Keratinocyte (primary cell): ENCODE results near the gene CCDC9B. TPM values are rescaled to one million over a fixed set of nuclear protein-coding genes. Genes with fewer than 3 reads are reported as not detected.
A peak's percentile ranks its signal among the peaks of the same experiment; 100 is the strongest.

Source experiments
- DNase-seq: peaks from one replicate; pipeline ENCODE4 v3.0.0-alpha.2; 2011; ENCODE audit warnings: low read depth, missing footprints, low spot score
- FAIRE-seq: peaks from 2 replicates; lab custom pipeline; 2011; peaks lifted over from hg19 to GRCh38; lab: Jason Lieb, UNC
- H2AFZ ChIP-seq: 2 replicates; pipeline ENCODE4 v1.6.0; 2012; ENCODE audit warnings: low read length, control low read depth, inconsistent platforms; ENCODE audit not compliant: control insufficient read depth
- H3K27ac ChIP-seq: 2 replicates; pipeline ENCODE4 v1.5.1; 2011; ENCODE audit warnings: low read length; ENCODE audit not compliant: control insufficient read depth, insufficient read depth
- H3K27me3 ChIP-seq: 3 replicates; pipeline ENCODE4 v1.6.0; 2011; ENCODE audit warnings: low read length; ENCODE audit not compliant: control insufficient read depth, insufficient read depth; ENCODE audit errors: extremely low read depth
- H3K36me3 ChIP-seq, 2 experiments: 2 replicates in 1 of 2; 3 replicates in 1 of 2; pipeline ENCODE4 v1.5.1; 2011; ENCODE audit warnings: low read length in 2 of 2, mild to moderate bottlenecking in 1 of 2; ENCODE audit not compliant: control insufficient read depth in 2 of 2, insufficient read depth in 2 of 2; ENCODE audit errors: extremely low read depth in 1 of 2
- H3K4me1 ChIP-seq: 3 replicates; pipeline ENCODE4 v1.5.1; 2011; ENCODE audit warnings: low read length; ENCODE audit not compliant: control insufficient read depth, insufficient read depth; ENCODE audit errors: extremely low read depth
- H3K4me2 ChIP-seq: 3 replicates; pipeline ENCODE4 v1.6.0; 2011; ENCODE audit warnings: low read depth, low read length; ENCODE audit not compliant: control insufficient read depth, insufficient read depth; ENCODE audit errors: extremely low read depth
- H3K4me3 ChIP-seq, 3 experiments: fragments of 200-600 bp in 1 of 3; sonication (generic) in 1 of 3; 2 replicates in 2 of 3; 3 replicates in 1 of 3; pipeline ENCODE4 v1.5.1; 2011 to 2016; ENCODE audit warnings: low read length in 3 of 3, mild to moderate bottlenecking in 3 of 3, control low read depth in 2 of 3, inconsistent platforms in 1 of 3, low read depth in 1 of 3, mixed read lengths in 1 of 3, mixed run types in 1 of 3, moderate library complexity in 1 of 3; ENCODE audit not compliant: control insufficient read depth in 2 of 3, insufficient read depth in 2 of 3; ENCODE audit errors: extremely low read depth in 1 of 3
- H3K79me2 ChIP-seq: 2 replicates; pipeline ENCODE4 v1.6.0; 2012; ENCODE audit warnings: low read length; ENCODE audit not compliant: control insufficient read depth, insufficient read depth
- H3K9ac ChIP-seq: 3 replicates; pipeline ENCODE4 v1.6.0; 2011; ENCODE audit warnings: low read length; ENCODE audit not compliant: control insufficient read depth, insufficient read depth; ENCODE audit errors: extremely low read depth
- H3K9me1 ChIP-seq: 3 replicates; pipeline ENCODE4 v1.6.0; 2011; ENCODE audit warnings: low read length; ENCODE audit not compliant: control insufficient read depth, insufficient read depth; ENCODE audit errors: extremely low read depth
- H3K9me3 ChIP-seq: 2 replicates; pipeline ENCODE4 v1.5.1; 2012; ENCODE audit warnings: low read depth, low read length; ENCODE audit not compliant: control insufficient read depth
- H4K20me1 ChIP-seq: 3 replicates; pipeline ENCODE4 v1.6.0; 2011; ENCODE audit warnings: low read length; ENCODE audit not compliant: control insufficient read depth, insufficient read depth; ENCODE audit errors: extremely low read depth
- EZH2 ChIP-seq: IDR thresholded peaks from one replicate; pipeline ENCODE4 v1.6.1; 2012; ENCODE audit warnings: inconsistent platforms, mild to moderate bottlenecking, low read length, moderate library complexity
- dilution Hi-C: fragments of 300-500 bp; cut with MboI; formaldehyde crosslinking; loops from one replicate; pipeline ENCODE4 v1.7.0; 2020; ENCODE audit warnings: low sequenced_read_pairs; ENCODE audit not compliant: extremely low pct_ligation_motif_present
- polyA plus RNA-seq, 5 experiments: library from polyadenylated mRNA; depleted of rRNA in 3 of 5; stranded (reverse) in 3 of 5; stranded (forward) in 1 of 5; unstranded in 1 of 5; fragments of >200 nt; gene quantifications; 1 replicate in 1 of 5; 2 replicates in 3 of 5; 3 replicates in 1 of 5; pipeline versions ENCODE4 v1.2.1 to v1.2.3, GENCODE V29; 2011 to 2012; ENCODE audit warnings: missing spikeins in 2 of 5, low read depth in 1 of 5, low replicate concordance in 1 of 5
- TF ChIP-seq, protein P1 (sequence below), 3 experiments: IDR thresholded peaks in 1 of 3; conservative IDR thresholded peaks in 1 of 3; optimal IDR thresholded peaks in 1 of 3; 2 replicates in 2 of 3; 3 replicates in 1 of 3; pipeline versions ENCODE3 to v1.5.1; 2011; ENCODE audit warnings: low read length in 3 of 3, mild to moderate bottlenecking in 3 of 3, moderate library complexity in 2 of 3, control low read depth in 1 of 3, inconsistent platforms in 1 of 3; ENCODE audit not compliant: insufficient read depth in 2 of 3; ENCODE audit errors: extremely low read depth in 1 of 3

The CCDC9B gene
- polyA plus RNA-seq, 1 donor (not counting 4 experiments of a cell fraction or from before 2014, with no cell fraction given), result 9.6 TPM

DNA sequence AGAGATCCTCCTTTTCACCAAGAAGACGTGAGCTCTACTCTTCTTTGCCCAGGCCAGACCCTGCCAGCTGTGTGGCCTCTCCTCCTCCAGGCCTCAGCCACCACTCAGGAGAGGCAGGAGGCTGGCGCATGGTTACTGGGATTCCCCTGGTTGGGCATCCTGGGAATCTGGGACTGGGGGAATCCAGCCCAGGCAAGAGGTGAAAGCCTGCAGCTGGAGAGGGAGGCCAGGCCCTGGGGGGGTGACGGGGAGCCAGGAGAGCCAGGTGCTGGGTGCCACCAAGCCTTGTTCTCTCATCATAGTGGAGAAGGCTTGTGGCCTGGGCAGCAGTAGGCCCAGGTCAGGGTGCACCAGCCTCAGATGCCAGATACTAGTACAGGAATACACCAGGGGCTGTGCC, 6.2 kb downstream of the CCDC9B start:
- peak overlapping the region; percentile 11 for H3K27ac ChIP-seq

DNA sequence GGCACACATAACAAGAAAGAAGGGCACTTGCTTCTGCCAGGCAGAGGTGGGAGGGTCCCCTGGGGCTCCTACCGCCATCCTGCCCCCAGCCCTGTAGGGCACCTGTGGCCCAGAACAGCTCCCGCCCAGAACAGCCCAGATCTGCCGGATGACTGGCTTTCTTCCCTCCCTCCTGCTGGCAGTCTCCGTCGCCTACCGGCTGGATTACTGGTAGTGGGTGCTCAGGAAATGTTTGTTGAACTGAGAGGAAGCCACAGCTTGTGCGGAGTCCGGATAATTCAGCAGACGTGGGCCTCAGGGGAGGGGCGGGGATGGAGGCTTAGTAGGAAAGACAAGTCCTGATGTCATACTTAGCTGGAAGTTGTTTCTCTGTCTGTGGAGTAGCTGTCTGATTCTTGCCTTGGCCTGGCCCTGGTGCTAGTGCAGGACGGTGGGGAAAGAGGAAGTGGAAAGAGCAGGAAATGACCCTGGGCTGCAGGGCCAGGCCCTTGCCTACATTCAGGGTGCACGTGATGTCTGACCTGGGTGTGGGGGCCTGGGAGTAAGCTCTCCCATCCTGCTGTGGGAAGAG, 6.7 kb downstream of the CCDC9B start:
- no peak overlapping the region for H3K9ac ChIP-seq
- H3K36me3 ChIP-seq, result peaks cover 22 to 39% of the 10 kb centered on the region in 2 experiments
- H3K79me2 ChIP-seq, result peaks cover 19% of the 10 kb centered on the region
- peak overlapping the region; percentile 11 for H3K27ac ChIP-seq
- H3K4me3 ChIP-seq, result no peak overlapping the region
- FAIRE-seq (no peak), DNase-seq (no peak)
- H3K4me2 ChIP-seq, result no peak overlapping the region
- no peak overlapping the region for H2AFZ ChIP-seq
- peaks cover 48% of the 10 kb centered on the region for H3K4me1 ChIP-seq
- no peaks in the 10 kb centered on the region for H3K9me3 ChIP-seq
- TF ChIP-seq, protein P1, sequence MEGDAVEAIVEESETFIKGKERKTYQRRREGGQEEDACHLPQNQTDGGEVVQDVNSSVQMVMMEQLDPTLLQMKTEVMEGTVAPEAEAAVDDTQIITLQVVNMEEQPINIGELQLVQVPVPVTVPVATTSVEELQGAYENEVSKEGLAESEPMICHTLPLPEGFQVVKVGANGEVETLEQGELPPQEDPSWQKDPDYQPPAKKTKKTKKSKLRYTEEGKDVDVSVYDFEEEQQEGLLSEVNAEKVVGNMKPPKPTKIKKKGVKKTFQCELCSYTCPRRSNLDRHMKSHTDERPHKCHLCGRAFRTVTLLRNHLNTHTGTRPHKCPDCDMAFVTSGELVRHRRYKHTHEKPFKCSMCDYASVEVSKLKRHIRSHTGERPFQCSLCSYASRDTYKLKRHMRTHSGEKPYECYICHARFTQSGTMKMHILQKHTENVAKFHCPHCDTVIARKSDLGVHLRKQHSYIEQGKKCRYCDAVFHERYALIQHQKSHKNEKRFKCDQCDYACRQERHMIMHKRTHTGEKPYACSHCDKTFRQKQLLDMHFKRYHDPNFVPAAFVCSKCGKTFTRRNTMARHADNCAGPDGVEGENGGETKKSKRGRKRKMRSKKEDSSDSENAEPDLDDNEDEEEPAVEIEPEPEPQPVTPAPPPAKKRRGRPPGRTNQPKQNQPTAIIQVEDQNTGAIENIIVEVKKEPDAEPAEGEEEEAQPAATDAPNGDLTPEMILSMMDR (optimal IDR thresholded peaks at IDR 0.05 in 1 of 3, IDR thresholded peaks at IDR 0.05 in 1 of 3, conservative IDR thresholded peaks at IDR 0.05 in 1 of 3; ENCODE audit: extremely low read depth in 1 of 3, insufficient read depth in 2 of 3, low read length in 3 of 3), result no peak
- no peak for TF ChIP-seq EZH2
- no peaks in the 10 kb centered on the region for H4K20me1 ChIP-seq
- dilution Hi-C loops, result no loop called here
- peaks cover 2% of the 10 kb centered on the region for H3K9me1 ChIP-seq
- no peaks in the 10 kb centered on the region for H3K27me3 ChIP-seq

More for the DNA sequence above, 6.2 kb downstream of the CCDC9B start:
- Histone ChIP-seq H3K4me1 (peaks cover 53% of the 10 kb centered on the region), H3K9ac (no peak overlapping the region), H3K9me3 (no peaks in the 10 kb centered on the region), H3K79me2 (peaks cover 24% of the 10 kb centered on the region), H3K4me3 (no peak overlapping the region), H3K36me3 (peaks cover 22 to 39% of the 10 kb centered on the region in 2 experiments), H2AFZ (no peak overlapping the region), H3K9me1 (peaks cover 2% of the 10 kb centered on the region), H3K27me3 (no peaks in the 10 kb centered on the region), H4K20me1 (no peaks in the 10 kb centered on the region), H3K4me2 (no peak overlapping the region)
- FAIRE-seq (no peak), DNase-seq (no peak)
- dilution Hi-C loops, result no loop called here
- TF ChIP-seq, protein P1 (optimal IDR thresholded peaks at IDR 0.05 in 1 of 3, IDR thresholded peaks at IDR 0.05 in 1 of 3, conservative IDR thresholded peaks at IDR 0.05 in 1 of 3; ENCODE audit: extremely low read depth in 1 of 3, insufficient read depth in 2 of 3, low read length in 3 of 3), result no peak
- no peak for TF ChIP-seq EZH2
